GM19372 (cell line): ENCODE results near the gene PCED1B.
"Not testable (repeated sequence)": the region's sequence is repeated elsewhere in the genome, so short reads cannot be mapped to it uniquely, and the experiment has no call there.

ENCODE experiments used
- ATAC-seq: cut with Tn5 transposase; IDR thresholded peaks from one replicate; pipeline ENCODE4 v1.9.1; 2021; ENCODE audit warnings: mild to moderate bottlenecking, low read depth, moderate library complexity; ENCODE audit not compliant: unreplicated experiment

The PCED1B gene

GRCh38 chr12:47202176-47202575 lies 122.8 kb downstream of the PCED1B start:
- ATAC-seq: no peak

- ATAC-seq: no peak
Observed at GRCh38 chr12:47205532-47206449, 126.4 kb downstream of the PCED1B start.

GRCh38 chr12:47206450-47207339 lies 127.3 kb downstream of the PCED1B start:
- ATAC-seq: no peak

- peak; percentile 39 for ATAC-seq
Observed at GRCh38 chr12:47207340-47207717, 127.9 kb downstream of the PCED1B start.

GRCh38 chr12:47207829-47208248 lies 128.4 kb downstream of the PCED1B start:
- peak; percentile 72 for ATAC-seq

GRCh38 chr12:47209014-47209413 lies 129.6 kb downstream of the PCED1B start:
- no peak for ATAC-seq

- no peak for ATAC-seq
Observed at GRCh38 chr12:47210776-47211175, 131.4 kb downstream of the PCED1B start.

GRCh38 chr12:47212701-47213039 lies 133.2 kb downstream of the PCED1B start:
- no peak for ATAC-seq

GRCh38 chr12:47213396-47213795 lies 134.0 kb downstream of the PCED1B start:
- ATAC-seq: no peak

GRCh38 chr12:47214001-47214619 lies 134.7 kb downstream of the PCED1B start:
- no peak for ATAC-seq

- ATAC-seq: no peak
Observed at GRCh38 chr12:47214771-47215170, 135.3 kb downstream of the PCED1B start.

GRCh38 chr12:47216150-47216677 lies 136.8 kb downstream of the PCED1B start:
- peak; percentile 58 for ATAC-seq

GRCh38 chr12:47217595-47217869 lies 138.1 kb downstream of the PCED1B start:
- not testable (repeated sequence) for ATAC-seq

- no peak for ATAC-seq
Observed at GRCh38 chr12:47218191-47218654, 138.8 kb downstream of the PCED1B start.

GRCh38 chr12:47219243-47219642 lies 139.8 kb downstream of the PCED1B start:
- ATAC-seq: no peak

GRCh38 chr12:47221256-47222023 lies 142.0 kb downstream of the PCED1B start:
- ATAC-seq: no peak

- no peak for ATAC-seq
Observed at GRCh38 chr12:47222520-47223030, 143.2 kb downstream of the PCED1B start.

GRCh38 chr12:47223031-47223847 lies 143.8 kb downstream of the PCED1B start:
- ATAC-seq: no peak

- no peak for ATAC-seq
Observed at GRCh38 chr12:47223848-47224213, 144.4 kb downstream of the PCED1B start.
